Measurements from ENCODE around the gene SLC43A3.
"Not testable (repeated sequence)": the region's sequence is repeated elsewhere in the genome, so short reads cannot be mapped to it uniquely, and the experiment has no call there.

Gene SLC43A3

DNA sequence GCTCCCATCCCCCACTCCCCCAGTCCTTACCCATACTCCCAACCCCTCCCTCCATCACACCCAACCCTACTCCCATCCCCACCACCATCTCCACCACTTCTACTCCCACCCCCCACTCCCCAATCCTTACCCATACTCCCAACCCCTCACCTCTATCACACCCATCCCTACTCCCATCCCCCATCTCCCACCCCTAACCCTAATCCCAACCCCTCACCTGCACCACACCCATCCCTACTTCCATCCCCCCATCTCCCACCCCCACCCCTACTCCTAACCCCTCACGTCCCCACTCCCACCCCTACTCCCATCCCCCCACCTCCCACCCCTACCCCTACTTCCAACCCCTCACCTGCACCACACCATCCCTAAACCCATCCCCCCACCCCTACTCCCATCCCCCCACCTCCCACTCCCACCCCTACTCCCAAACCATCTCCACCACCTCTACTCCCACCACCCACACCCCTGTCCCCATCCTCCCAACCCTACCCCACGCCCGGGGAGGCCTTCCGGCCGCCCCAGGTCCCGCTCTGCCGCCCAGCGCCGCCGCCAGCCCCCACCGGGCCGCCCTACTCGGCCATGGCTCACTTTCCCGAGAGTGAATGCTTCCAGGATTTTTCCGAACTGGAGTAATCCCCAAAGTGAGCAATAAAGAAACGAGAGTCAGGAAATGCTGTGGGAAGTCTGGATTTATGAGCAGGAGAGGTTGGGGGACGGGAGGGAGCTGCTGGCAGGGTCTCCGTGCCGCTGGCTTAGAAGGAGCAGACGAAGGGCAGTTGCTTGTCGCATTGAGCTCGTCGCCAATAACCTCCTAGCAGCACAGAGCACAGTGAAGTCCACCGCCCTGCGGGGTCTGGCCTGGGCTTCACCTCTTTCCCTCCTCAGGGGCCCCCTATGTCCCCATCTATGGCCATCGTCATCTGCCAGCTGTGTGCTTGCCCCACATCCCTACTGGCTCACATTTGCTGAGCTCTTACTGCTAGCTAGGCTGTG lies 50.5 kb downstream of the SLC43A3 start:
- DNase-seq, result no peak

DNA sequence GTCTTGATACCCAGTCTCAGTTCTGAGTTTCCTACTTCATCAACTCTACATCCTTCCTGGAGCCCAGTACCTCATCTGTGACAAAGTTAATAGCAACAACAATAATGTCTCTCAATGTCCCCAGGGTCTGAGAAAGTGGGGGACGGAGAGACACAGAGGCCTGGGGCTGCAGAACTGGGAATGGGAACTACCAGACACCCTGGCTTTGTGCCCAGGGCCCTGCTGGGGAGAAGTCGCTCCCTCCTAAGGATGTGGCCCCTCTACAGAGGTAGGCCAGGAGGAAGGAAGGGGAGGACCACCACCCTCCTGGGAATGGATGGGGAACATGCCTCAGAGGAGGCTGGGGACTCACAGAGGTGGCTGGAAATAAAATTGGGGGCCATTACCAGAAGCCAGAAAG lies 51.4 kb downstream of the SLC43A3 start:
- DNase-seq, result no peak

DNA sequence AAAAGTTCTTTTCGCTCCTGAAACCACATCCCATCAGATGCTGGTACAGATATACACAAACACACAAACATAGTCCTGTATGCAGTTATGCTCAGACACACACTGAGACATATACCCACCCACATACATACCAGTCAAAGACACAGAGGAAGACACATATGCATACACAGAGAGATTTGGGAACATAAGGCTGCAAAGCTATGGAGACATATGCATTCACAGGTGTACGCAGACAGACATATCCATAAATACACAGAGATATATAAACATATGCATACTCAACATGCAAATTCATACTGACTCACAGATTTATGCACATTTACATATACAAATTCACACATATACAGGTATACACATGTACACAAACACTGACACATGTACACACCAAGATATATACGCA lies 52.0 kb downstream of the SLC43A3 start:
- no peak for DNase-seq

DNA sequence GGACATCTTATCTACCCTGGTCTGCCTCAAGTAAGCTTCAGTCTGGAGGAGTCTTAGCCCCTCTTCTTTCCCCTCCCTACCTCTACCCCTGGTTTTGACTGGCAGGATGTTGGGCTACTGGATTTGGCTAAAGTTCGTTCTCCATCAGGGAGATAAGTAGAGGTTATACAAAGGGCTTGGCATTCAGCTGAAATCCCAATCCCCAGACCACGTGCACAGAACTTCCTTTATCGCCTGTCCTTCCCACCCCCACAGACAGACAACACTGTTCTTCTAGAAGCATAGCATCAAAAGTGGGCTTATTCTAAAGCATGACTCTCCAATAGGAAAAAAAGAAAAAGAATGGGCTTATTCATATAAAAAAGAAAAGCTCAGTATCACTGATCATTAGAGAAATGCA lies 53.8 kb downstream of the SLC43A3 start:
- no peak for DNase-seq

DNA sequence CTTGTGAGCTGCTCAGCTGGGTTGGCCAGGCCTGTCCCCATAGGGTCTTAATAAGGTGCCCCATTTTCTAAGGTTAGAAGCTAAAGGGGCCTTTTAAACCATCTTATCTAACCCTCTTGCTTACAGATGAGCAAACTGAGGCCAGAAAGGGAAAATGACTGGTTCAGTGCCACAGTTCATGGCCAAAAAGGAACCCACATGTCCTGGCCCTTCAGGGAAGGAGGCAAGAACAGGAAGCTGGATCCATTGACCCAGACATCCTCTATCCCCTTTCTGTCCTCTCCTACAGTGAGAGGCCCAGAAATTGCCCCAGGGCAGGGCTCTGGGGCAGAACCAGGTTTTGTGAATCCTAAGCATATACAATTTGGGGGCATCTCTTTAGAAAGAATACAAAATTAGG lies 56.0 kb downstream of the SLC43A3 start:
- DNase-seq, result no peak

DNA sequence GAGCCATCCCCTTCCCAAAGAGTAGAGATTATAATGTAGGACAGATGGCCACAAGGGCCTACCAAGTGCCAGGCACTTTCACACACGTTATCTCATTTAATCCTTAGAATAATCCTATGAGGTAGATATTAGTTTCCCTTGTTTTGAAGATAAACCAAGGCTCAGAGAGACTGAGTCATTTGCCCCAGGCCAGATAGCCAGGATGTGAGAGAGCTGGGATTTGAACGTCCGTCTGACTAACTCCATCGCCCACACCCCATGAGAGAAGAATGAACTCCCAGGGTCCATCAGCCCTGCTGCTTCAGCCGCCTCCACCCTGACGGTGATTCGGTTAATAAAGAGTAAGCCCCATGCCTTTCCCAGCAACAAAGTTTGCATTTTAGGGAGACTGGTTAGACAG lies 56.7 kb downstream of the SLC43A3 start:
- DNase-seq, result no peak

DNA sequence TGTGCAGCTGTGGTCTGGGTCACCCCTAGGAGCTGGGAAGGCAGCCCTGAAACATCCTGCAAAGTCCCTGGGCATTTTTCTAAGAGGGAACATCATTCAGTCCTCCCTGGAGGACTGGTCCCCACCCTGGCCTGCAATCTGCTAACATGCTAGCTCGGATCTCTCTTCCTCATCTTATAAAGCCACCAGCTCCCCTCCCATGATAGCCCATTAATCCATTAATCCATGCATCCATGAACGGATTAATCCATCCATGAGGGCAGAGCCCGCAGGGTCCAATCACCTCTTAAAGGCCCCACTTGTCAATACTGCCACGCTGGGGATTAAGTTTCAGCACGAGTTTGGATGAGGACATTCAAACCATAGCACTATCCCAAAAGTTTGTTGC lies 58.1 kb downstream of the SLC43A3 start:
- no peak for DNase-seq

DNA sequence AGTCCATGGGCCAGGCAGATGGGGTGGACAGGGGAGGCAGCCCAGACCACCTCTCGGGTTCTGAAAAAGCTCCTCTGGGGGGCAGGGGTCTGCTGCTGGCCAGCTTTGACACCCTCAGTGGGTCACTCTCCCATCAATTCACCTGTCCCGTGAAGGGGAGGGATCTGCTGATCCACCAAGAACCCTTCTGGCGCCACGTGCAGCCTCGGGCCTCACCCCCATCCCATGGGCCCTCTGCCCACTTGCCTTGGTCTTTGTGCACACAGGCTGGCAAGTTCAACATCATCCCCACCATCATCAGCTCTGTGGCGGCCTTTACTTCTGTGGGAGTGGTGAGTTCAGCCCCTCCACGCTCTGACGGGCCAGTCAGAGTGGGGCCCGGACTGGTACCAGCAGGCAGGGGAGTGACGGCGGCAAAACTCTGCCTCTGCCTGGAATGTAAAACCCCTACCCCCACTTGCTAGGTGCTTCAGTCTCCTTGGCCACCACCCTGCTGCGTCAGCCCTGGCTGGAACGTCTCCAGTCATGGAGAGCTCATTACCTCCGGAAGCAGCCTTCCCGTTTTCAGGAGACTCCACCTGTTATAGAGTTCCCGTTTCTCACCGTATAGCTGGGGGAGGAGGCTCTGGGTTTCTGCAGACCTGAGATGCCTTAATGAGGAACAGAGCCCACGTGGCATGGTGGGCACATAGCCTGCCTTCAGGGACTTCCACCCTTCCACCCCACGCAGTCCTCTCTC lies 58.6 kb downstream of the SLC43A3 start:
- DNase-seq, result no peak

DNA sequence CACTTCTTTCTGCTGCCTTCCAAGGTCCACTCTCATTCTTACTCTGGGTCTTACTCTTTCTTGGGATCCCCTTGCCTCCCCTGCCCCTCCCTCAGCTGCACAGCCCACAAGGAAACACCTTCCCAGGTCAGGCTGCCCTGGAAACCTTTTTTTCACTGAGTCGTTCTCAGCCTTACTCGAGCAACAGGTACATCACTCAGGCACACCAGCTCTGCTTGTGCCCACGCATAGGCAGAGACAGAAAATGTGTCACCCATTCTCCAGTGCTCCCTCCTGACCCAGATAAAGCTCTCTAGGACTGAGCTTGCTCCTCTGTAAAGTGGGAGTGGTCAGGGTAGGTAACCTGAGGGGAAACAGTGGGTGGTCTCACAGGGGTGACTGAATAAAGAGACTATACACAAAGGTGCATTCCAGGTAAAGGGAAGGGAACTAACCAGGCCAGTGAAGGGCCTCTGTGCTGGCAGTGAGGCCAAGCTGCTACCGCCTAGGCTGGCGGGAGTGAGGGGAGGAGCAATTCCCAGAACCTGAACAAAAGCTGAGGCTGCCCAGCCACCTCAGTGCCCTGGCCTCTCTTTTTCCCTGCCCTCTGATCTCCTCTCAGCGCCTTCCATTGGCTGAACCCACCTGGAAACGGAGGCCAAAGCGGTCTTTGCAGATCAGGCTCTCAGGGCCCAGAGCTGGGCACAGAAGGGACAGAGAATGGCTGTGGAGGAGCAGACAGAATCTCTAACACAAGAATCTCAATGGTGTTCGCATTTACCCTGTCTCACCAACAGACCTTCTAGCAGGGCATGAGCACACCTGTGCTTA lies 61.9 kb downstream of the SLC43A3 start:
- no peak for DNase-seq

DNA sequence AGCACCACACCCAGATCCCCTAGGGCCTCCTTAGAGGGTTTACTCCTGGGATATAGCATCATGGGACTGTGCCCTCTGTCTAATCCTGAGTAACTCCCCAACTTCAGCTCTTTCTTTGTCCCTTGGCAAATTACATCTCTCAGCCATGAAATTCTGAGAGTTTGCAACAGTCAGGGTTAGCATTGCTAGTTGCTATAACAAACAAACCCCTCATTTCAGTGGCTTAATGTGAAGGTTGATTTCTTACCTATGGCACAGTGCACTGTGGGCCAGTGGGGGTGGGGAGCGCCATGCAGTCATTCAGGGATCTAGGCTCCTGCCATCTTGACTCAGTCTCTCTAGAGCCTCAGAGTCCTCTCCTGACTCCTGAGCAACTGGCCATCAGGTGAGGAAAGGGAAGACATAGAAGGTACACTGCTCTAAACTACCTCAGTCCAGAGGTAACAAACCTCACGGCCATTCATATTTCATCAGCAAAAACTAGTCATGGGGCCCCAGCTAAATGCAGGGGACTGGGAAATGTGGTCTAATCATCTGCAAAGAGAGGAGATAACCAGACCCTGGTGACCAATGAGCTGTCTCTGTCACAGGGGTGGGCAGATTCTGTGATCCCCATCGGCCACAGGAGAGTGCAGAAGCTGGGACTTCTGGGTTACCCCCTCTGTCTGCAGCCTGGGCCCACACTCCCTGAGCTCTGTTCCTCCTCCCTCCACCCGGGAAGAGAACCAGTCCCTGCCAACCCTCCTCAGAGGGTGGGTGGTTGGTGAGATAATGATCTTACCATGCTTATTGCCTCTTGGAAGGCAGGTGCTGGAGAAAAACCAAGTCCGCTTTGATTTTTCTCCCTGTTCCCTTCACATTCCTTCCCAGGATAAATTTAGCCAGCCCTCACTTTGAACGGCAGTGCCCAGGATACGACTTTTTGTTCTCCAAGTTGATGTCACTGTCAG lies 63.5 kb downstream of the SLC43A3 start:
- no peak for DNase-seq

DNA sequence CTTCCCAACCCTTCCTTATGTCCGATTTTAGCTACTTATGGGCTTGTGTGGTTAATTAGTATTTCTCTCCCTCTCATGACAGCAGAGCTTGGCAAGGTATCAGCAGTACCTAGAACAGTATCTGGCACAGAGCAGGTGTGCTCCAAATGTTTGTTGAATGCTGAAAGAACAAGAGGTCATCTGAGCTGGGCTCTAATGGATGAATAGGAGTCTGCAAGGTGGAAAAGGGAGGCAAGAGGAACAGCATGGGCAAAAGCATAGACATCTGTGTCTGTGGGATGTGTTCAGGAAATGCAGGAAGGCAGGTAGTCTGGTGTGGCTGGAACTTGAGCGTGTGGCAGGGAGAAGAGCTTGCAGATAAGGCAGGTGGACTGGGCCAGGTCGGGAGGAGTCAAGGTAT lies 65.0 kb downstream of the SLC43A3 start:
- no peak for DNase-seq

DNA sequence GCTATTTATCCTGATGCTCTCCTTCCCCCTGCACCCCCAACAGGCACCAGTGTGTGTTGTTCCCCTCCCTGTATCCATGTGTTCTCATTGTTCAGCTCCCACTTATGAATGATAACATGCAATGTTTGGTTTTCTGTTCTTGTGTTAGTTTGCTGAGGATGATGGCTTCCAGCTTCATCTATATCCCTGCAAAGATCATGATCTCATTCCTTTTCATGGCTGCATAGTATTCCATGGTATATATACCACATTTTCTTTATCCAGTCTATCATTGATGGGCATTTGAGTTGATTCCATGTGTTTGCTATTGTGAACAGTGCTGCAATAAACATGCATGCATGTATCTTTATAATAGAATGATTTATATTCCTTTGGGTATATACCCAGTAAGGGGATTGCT lies 65.5 kb downstream of the SLC43A3 start:
- not testable (repeated sequence) for DNase-seq

DNA sequence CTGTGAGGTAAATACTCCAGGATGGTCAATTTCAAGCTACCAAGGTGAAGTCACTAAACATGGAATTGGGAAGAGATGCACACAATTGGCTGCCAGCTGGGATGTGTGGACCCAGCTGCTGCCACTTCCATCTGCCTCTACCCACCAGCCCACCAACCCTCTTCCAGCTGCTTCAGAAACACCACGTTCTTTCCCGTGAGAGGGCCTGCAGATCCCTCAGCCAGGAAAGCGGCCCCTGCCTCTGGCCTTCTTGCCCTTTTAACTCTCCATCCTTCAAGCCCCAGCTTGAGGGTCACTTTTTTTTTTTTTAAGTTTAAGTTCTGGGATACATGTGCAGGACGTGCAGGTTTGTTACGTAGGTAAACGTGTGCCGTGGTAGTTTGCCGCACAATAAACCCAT lies 65.9 kb downstream of the SLC43A3 start:
- DNase-seq, result no peak

DNA sequence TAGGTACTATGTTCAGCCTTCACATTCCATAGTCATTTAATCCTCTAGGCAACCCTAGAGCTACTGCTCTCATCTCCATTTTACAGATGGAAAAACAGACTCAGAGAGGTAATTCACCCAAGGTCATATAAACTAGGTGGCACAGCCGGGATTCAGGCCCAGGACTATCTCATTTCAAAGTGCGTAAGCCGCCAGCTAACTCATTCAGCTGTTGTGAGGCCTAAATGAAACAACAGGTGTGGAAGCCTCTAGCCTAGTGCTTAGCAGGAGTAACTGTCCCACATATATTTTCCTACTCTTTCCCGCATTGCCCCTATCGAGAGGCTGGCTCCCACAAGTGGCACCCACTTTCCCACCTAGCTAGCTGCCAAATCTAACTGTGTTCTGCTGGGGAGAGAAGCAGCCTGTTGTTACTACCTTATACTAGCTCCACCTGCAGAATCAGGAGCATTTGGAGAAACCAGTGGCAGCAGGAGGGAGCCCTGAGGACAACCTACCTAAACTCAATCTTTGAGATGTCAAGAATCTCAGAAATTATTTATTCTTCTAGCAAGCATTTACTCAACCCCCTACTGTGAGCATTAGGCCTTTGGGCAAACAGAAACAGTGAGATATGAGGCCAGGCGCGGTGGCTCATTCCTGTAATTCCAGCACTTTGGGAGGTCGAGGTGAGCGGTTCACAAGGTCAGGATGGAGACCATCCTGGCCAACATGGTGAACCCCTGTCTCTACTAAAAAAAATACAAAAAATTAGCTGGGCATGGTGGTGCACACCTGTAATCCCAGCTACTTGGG lies 66.8 kb downstream of the SLC43A3 start:
- DNase-seq, result no peak

DNA sequence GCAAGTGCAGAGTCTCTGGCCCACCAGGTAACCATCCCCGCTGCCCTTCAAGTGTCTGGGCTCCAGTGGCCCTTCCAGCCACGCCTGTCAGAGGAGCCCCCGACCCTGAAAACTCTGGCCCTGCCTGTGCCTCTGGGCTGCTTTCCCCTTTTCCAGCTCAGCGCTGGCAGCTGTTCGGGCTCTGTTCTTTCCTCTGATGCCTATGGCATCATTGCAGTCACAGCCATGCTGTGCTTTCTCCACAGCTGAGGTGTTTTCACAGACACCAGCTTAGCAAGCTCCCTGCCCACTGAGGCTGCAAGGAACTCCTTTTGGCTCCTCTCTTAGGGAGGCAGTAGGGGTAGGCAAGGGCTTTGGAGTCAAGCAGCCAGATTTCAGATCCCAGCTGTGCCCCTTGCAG lies 67.5 kb downstream of the SLC43A3 start:
- no peak for DNase-seq

DNA sequence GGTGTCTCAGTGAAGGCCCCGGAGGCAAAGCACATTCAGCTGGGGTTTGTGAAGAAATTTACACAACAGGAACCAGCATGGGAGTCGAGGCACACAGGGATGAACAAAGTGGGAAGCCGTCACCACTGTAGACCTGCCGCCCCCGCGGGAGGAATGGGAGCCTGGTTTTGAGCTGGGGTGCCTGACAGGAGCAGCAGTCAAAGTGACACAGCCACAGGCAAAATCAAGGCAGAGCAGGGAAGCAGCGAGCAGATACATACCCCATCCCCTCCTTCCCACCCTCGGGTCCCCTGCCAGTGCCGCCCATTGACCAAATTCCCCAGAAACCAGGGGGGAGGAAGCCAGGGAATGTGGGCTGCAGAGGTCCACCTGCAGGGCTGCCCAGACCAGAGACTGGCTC lies 67.9 kb downstream of the SLC43A3 start:
- DNase-seq, result no peak

DNA sequence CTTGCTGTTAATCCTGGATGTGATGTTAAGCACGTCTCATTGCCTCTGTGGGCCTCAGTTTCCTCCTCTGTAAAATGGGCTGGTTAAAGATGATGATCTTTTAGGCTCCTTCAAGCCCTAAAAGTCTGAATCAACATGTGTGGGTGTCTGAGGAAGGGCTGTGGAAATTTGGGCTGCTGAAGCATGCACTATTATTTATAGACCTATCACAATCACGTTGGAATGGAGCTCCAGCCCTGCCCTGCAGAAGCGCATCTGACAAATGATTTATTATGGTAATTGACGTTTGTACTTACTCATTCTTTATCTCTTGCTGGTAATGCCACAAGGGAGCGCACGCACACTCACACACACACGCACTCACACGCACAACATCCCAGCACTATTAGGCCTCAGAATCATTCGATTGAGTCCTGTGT lies 68.4 kb downstream of the SLC43A3 start:
- no peak for DNase-seq

DNA sequence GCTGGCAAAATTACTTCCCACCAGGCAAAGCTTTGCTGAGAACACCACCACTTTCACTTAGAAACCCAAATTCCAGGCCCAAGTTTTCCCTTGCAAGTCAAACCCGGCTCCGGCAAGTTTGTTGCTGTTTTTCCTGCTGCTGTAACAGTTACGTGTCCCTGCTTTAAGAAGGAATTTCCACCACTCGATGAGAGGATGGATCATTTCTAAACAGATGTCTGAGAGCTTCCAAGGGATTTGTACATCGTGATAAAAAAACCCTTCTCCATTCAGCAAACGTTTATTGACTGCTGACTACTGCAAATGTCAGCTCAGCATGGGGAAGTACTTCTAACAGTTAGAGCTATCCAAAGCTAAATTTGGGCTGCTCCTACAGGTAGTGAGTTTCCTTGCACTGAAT lies 69.1 kb downstream of the SLC43A3 start:
- DNase-seq, result no peak

DNA sequence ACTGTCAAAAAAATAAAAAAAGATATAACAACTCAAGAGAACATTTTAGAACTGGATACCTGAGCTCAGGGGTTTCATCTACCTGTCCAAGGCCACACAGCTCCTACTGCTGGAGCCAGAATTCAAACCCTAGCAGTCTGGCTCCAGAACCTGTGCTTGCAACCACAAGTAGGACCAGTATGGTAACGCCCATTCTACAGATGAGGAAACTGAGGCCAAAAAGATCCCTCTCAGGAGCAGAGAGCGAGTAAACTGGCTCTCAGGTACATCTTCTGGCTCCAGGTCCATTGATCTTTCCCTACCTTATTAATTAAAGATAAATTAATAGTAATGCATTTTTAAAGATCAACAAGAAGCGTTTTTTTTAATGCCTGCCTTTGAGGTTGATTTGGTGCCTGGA lies 69.6 kb downstream of the SLC43A3 start:
- no peak for DNase-seq

All from CD4-positive, alpha-beta T cell treated with Interleukin-21 for 1 hour (primary cell).